Hepatic stellate cell (primary cell): ENCODE data around the gene KIF25.
"Not testable (repeated sequence)": the region's sequence is repeated elsewhere in the genome, so short reads cannot be mapped to it uniquely, and the experiment has no call there.

Source experiments
- DNase-seq: peaks from one replicate; pipeline ENCODE4 v3.0.0; 2011; ENCODE audit warnings: low spot score

KIF25 gene

DNA sequence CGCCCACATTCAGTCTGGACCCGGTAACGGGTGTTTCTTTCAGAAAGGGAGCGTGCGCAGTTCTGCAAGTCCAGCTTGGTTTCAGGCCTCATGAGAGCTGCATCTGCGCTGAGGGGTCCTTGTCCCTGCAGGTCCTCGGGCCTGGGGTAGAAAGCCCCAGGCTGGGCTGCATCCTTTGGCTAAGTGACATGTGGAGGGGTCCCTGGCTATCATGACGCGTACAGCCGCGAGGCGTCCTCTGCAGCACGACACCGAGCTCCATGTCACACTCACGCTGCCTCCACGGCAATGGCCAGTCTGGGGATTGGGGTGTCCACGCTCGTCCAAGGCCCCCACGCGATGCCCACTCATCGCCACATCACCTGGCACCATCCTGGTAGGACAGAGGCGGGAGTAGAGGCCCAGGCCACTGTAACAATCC, 1.7 kb upstream of the KIF25 start:
- DNase-seq: no peak

DNA sequence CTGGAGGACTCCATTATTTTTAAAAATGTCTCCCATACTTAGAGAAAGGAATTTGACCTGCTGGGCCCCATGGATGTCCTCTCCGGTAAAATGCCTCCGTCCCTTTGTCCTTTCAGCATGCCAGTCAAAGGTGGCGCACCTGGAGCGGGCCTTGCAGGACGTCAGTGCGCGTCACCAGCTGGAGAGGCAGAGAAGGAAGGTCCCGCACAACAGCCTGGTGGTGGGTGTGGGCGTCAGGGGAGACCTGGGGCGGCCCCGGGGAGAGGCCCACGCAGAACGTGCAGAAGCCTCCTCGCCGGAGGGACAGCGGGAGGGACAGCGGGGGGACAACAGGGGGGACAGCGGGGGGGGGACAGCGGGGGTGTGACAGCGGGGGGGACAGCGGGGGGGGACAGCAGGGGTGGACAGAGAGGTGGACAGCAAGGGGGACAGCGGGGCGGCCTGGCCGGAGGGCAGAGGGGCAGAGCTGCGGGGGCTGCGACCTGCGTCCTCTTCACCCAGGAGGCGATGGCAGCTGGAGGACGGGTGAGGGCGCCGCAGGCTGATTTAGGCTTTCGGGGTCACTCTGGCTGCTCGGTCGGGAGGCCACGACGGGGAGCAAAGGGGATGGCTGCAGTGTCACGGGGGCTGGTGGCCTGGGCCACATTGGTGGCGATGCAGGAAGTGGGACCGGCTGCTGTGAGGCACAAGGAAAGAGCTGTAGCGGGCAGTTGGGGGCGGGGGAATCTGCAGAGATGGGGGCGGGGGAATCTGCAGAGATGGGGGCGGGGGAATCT, 859 bp upstream of the KIF25 start:
- no peak for DNase-seq

DNA sequence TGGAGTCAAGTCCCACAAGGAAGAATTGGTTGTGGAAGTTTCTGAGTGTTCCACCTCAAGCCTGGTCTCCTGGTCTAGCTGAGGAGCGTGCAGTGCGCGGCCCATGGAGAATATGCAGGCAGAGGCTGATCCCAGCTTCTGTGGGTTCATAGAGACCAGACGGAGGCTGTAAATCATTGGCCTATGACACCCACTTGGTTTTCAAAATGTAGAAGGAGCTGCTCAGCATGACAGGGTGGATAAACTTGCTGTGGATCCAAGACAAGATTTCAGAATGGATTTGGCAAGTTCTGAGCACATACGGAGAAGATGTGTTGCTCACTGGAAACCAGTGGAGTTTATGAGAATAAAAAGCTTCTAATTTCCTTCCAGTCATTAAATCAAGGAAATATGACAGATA, 744 bp downstream of the KIF25 start:
- no peak for DNase-seq

DNA sequence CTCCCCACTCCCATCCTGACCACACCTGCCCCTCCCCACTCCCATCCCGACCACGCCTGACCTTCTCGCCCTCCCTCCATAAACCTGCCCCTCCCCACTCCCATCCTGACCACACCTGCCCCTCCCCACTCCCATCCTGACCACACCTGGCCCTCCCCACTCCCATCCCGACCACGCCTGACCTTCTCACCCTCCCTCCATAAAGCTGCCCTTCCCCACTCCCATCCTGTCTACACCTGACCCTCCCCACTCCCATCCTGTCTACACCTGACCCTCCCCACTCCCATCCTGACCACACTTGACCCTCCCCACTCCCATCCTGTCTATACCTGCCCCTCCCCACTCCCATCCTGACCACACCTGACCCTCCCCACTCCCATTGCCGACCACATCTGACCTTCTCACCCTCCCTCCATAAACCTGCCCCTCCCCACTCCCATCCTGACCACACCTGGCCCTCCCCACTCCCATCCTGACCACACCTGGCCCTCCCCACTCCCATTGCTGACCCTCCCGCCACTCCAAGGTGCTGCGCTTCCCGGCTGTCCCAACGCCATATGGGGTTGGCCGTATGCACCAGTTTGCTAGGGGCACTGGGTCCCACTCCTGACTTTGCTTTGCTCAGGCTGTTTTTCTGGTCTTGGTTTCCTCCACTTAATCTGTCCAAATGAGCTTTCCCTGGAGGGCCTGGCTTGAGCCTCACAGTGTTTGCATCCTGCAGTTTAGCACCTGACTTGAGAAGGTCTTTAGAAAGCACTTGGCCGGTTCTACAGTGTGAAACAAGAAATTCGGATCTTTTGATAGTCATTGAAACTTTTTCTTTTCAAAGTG, 2.9 kb downstream of the KIF25 start:
- DNase-seq: no peak

DNA sequence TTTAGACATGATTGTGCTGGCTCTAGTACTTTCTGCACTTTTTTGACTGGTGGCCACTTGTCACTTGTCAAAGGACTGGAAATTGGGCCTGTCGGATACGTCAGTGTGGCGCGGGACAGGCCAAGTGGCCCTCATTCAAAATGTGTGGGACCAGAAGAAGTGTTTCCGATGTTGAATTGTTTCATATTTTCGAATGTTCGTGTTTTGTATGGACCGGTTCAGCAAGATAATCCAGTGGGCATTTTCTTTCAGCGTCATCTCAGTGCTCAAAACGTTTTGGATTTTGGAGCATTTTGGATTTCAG, 3.5 kb downstream of the KIF25 start:
- no peak for DNase-seq

DNA sequence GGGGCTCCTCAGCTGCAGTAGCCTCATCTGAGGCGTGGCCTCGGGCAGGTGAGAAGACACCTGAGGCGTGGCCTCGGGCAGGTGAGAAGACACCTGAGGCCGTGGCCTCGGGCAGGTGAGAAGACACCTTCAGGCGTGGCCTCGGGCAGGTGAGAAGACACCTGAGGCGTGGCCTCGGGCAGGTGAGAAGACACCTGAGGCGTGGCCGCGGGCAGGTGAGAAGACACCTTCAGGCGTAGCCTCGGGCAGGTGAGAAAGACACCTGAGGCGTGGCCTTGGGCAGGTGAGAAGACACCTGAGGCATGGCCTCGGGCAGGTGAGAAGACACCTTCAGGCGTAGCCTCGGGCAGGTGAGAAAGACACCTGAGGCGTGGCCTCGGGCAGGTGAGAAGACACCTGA, 4.0 kb downstream of the KIF25 start:
- not testable (repeated sequence) for DNase-seq

DNA sequence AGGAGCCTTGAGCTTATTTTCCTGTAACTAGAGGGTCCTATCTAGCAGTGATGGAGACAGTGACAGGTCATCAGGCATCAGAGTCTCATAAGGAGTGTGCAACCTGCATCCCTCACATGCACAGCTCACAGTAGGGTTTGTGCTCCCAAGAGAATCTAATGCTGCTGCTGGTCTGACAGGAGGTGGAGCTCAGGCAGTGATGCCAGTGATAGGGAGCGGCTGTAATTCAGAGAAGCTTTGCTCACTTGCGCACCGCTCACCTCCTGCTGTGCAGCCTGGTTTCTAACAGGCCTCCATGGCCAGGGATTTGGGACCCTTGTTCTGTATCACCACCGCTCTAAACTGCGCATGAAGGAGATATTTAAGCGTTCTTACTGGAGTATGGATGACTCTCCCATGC, 5.3 kb downstream of the KIF25 start:
- no peak for DNase-seq

DNA sequence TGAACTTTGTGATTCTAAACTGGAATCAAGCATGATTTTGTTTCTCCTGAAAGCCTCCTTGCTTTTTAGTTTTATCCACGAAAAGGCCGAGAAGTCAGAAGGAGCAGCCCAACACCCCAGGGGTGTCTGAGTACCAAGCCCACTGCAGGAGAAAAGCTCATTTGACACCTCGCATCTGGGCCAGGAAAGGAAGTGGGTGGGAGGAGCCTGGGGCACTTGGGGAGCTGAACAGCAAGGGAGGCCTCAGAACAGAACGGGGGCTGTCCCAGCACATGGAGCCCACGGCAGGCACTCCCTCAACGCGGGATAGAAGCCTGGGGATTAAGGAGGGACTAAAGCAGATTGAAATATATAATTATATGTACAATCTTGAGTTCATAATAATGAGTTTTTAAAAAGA, 6.6 kb downstream of the KIF25 start:
- DNase-seq: no peak

DNA sequence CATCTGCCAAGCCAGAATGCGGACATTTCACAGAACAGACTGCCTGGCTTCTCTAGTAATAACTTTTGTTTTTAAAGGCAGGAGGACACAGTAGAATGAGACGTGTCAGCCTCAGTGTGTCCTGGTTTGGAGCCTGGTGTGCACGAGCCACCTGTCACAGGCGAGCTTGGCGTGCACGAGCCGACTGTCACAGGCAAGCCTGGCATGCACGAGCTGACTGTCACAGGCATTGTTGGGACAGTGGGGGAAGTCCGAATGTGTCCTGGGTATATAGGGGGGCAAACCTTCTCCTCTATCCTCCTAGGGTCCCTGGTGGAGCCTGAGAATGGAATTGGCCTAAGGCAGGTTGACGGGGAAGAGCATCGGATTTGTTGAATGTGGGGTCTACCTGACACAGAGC, 7.5 kb downstream of the KIF25 start:
- DNase-seq: no peak

DNA sequence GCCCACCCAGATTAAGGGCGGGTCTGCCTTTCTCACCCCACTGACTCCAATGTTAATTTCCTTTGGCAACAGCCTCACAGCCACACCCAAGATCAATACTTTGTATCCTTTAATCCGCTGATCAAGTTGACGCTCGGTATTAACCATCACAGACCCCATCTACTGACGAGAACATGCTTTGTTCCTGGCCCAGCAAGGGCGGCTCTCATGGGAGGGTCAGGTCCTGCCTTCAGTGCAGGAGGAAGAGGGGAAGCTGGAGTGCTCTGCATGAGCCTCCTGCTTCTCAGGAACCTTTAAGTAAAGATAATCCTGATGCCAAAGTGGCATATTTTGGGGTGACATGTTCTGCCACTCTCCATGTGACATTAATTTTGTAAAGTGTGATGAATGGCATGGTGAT, 8.3 kb downstream of the KIF25 start:
- DNase-seq: no peak

DNA sequence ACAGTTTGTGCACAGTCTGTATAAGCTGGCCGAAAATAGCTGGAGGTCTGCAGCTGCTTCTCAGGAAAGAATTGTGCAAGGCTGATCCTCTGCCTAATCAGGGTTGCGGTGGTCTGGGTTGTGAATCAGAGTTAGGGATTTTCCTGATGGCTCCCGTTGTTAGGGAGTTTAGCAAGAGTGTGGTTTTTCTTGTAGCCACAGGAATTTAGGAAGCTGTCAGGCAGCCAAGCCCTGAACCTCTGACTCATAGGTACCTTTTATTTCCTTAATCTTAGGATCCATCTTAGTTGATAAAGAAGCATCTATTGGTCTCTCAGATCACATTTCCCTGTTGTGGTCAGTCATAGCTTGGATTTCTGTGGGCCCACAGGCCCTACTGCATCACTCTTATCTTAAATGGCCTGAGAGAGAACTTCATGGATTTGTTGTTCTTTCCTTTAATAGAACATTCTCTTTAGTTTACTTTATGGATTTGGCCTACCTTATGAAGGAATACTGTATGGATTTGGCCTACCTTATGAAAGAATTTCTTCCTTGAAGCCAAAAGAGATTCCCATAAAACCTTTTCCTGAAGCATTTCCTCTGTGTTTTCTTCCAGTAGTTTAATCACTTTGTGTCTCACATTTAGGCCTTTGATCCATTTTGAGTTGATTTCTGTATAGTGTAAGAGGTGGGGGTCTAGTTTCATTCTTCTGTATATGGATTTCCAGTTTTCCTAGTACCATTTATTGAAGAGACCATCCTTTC, 10.3 kb downstream of the KIF25 start:
- peak; percentile 79 for DNase-seq

DNA sequence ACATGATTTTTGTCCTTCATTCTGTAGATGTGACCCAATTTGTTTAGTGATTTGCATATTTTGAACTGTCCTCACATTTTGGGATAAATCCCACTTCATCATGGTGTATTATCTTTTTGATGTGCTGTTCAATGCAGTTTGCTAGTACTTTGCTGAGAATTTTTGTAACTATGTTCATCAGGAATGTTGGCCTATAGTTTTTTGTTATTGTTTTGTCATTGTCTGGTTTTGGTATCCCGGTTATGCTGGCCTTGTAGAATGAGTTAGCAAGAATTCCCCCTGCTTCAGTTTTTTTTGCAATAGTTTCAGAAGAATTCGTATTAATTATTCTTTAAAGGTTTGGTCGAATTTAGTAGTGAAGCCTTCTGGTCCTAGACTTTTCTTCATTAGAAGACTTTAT, 11.9 kb downstream of the KIF25 start:
- DNase-seq: no peak

DNA sequence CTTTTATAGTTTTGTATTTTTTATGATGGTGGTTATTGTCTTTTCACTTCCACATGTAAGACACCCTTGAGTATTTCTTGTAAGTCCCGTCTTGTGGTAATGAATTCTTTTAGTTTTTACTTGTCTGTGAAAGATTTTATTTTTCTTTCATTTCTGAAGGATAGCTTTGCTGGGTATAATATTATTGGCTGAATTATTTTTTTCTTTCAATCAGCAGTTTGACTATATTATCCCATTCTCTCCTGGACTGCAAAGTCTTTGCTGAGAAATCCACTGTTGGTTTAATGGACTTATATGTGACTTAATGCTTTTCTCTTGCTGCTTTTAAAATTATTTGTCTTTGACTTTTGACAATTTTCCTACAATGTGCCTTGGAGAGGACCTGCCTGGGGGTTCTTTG, 13.8 kb downstream of the KIF25 start:
- DNase-seq: no peak

DNA sequence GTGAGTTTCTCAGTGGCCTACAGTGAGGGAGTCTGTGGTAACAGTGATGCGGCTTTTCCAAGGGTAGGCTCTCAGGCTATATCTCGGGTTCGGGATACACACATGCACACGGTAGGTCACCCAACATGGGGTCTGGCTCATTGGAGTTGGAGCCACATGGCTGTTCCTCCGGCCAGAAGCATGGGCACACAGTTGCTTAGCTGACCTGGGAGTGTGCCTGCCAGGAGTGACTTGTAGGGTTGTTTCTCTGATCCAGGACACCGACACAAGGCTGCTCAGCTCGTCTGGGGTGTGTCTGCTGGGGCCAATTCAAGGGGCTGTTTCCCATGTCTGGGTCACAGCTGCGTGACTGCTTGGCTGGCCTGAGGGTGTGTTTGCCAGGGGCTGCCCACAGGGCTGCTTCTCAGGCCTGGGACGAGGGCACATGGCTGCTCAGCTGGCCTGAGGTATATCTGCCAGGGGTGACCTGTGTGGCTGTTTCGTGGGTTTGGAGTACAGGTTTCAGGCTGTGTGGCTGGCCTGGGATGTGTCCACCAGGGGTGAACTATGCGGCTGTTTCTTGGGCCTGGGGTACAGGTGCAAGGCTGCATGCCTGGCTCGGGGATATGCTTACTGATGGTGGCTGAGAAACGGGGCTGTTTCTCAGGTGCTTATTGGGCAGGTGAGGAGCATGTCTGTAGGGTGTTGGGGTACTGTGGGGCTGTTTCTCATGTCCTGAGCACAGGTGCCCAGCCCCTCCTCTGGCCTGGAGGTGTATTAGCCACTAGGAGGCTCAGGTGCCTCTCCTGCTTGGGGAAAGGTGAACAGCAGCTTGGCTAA, 15.2 kb downstream of the KIF25 start:
- no peak for DNase-seq

DNA sequence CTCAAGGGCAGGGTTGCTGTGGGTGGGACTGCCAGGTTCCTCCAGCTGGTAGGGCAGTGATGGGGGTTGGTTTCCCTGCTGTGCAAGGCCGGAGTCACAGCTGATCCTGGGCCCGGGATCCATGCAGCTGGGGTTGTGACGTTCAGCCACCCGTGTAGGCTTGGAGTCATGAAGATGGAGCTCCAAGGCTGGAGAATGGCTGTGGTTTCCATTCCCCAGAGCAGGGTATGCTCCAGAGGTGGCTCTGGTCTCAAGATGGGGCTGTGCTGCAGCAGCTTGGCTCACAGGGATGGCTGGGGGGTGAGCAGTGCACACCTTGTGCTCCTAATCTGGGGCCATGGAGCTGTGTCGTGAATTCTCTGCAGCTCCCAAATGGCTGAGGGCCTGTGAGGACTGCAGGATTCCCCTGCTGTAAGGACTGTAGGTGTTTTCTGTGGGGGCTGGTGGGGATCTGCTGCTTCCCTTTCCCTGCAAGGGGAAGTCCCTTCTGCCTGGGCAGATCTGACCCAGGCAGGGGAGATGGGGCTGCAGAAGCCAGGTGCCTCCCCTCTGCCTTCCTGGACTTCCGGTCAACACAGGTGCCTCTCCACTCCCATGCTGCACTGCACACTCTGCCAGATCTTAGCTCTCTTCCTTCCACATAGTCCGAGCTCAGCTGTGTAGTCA, 15.9 kb downstream of the KIF25 start:
- DNase-seq: no peak

DNA sequence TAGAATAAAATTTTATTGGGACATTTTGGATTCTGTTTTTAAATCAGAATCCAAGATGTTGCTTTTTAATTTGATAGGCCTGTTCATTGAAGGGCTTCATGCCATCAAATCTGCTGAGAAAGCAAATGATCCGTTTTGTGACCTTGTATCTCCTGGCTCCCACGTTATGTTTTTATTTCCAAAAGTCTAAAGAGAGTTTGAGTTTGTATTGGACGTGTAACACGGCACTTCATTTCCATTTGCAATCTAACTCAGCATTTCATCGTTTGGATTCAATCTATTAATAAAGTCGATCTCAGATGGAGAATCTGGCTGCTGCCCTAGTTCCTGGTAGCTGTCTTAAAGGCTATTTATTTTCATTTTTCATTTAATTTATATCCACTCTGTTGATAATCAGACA, 17.0 kb downstream of the KIF25 start:
- no peak for DNase-seq

DNA sequence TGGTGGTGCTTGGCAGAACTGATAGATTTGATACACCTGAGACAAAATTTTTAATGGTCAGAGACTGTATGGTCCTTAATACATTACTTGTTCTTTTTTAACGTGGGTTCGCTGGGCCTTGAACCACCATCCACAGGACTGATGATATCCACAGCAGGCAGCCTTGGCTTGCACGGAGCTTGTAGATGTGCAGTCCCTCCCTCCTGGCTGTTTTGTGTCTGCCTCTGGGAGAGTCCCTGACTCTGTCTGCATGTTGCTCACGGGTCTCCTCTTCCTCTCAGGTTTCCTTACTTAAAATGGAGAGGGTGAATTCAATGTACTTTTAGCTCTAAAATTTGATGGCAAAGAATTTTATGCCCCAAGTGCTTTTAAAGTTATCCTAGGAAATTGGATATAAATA, 17.5 kb downstream of the KIF25 start:
- DNase-seq: no peak

DNA sequence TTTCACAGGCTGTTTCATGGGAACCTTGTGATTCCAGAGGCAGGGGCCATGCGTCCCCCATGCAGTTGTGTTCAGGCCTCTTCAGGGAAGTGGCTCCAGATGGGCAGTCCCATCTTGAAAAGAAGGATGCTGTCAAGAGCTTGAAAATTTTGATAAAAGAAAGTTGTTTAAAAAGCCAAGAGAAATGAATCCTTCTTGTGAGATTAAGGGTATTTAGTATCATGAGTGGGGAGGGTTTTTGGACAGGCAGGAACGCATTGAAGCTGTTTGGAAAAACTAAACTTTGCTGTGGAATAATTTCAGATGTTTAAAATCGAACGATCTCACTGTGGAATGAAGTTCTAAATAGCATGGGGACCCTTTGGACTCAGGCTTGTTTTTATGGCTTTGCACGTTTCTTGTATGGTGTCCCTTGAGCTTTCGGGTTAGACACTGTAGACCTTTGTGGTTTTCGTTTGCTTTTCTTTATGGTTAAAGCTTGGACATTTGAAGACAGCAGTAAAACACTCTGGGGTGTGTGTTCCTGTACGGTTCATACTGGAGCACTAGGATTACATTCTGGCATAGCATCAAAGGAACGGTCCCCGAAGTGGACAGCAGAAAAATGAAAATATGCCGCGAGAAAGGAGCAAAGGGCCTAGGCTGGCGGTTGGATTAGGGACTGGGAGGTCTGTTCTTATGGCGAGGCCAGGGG, 18.2 kb downstream of the KIF25 start:
- DNase-seq: no peak

DNA sequence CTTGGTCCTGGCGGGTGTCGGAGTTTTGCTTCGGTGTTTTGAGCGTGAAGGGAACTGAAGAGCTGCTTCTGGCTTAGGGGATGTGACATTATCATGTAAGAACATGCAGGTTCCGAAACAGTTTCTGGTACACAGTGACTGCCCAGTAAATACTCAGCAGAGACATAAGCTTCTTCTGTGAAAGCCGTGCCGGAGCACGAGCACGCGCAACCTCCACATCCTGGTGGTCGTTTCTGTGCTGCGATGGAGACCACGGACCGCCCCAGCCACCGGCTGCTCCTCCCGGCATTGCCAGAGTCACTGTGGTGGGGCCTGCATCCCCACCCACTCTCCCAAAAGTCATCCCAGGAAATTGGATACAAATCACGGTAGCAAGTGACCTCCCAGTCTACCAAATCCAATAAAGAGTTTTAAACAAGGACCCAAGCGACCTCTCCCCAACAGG, 18.7 kb downstream of the KIF25 start:
- DNase-seq: no peak

DNA sequence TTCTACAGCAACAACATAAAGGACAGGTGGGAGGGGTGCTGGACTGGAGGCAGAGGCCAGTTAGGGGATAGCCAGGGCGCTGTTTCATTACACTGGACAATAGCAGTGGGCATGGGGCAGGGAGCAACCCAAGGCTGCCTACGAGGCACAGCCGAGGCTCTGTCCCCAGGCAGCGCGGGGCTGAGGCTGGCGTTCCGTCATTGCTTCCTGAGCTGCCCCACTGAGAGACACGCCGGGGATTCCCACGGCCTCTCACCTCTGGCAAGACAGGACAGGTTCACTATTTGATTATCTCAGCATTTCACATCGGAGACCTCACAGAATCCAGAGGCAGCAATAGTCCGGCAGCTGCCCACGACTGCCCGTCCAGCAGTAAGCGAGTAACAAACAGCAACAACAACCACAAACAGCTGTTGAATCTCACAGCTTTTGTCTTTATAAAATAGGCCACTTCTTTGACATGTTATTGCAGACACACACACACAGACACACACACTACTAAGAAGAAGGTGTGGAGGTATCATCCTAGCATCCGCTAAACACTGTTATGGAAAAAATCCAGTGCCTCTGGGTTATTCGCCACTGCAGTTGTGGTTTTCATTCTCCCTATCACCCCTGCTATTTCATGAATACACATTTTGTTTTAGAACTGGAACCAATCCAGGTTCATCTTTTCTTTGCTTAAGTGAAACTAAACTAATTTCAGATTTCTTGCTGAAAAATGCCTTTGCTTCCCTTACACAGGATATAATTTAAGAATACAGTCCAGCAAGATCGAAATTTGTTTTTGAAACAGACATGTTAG, 19.5 kb downstream of the KIF25 start:
- DNase-seq: no peak
